HL-60/S4 treated with phorbol 12-myristate 13-acetate at 8.2 ng/mL for 4 days and 3 days (cell line): ENCODE measurements around the gene PIGU.

ENCODE experiments used
- in situ Hi-C: fragments of 300-500 bp; cut with MboI; formaldehyde crosslinking; loops from 2 replicates; pipeline ENCODE4 v1.15.0; 2022; ENCODE audit warnings: low sequenced_read_pairs

PIGU gene

GRCh38 chr20:34560141-34560523 is 116.8 kb downstream of the PIGU start:
- in situ Hi-C loops = no loop called here

- in situ Hi-C loops = no loop called here
Measured at GRCh38 chr20:34559311-34560140, 117.4 kb downstream of the PIGU start.

GRCh38 chr20:34558320-34559218 is 118.3 kb downstream of the PIGU start, which contains the start of gene MAP1LC3A:
Gene MAP1LC3A, plus strand, starts transcription at chr20:34558718. Its CDS starts 151 bp downstream, at chr20:34558869.
- in situ Hi-C loops = no loop called here

GRCh38 chr20:34557936-34558319 is 119.0 kb downstream of the PIGU start:
- in situ Hi-C loops = no loop called here

- in situ Hi-C loops = no loop called here
Measured at GRCh38 chr20:34553366-34553867, 123.5 kb downstream of the PIGU start.

GRCh38 chr20:34552569-34552968 is 124.3 kb downstream of the PIGU start:
- in situ Hi-C loops = no loop called here

- in situ Hi-C loops = no loop called here
Measured at GRCh38 chr20:34549929-34550305, 127.0 kb downstream of the PIGU start.

- in situ Hi-C loops = no loop called here
Measured at GRCh38 chr20:34549291-34549928, 127.5 kb downstream of the PIGU start.

GRCh38 chr20:34547844-34548613 is 128.9 kb downstream of the PIGU start:
- in situ Hi-C loops = no loop called here

- in situ Hi-C loops = no loop called here
Measured at GRCh38 chr20:34546751-34547181, 130.1 kb downstream of the PIGU start.

GRCh38 chr20:34544109-34544796 is 132.6 kb downstream of the PIGU start:
- in situ Hi-C loops = no loop called here

GRCh38 chr20:34543463-34544056 is 133.3 kb downstream of the PIGU start:
- in situ Hi-C loops = no loop called here

- in situ Hi-C loops = no loop called here
Measured at GRCh38 chr20:34542439-34542838, 134.5 kb downstream of the PIGU start.

GRCh38 chr20:34541917-34542316 is 135.0 kb downstream of the PIGU start:
- in situ Hi-C loops = no loop called here

GRCh38 chr20:34541264-34541901 is 135.5 kb downstream of the PIGU start:
- in situ Hi-C loops = no loop called here

GRCh38 chr20:34540596-34541263 is 136.2 kb downstream of the PIGU start:
- in situ Hi-C loops = no loop called here

GRCh38 chr20:34539756-34540155 is 137.1 kb downstream of the PIGU start:
- in situ Hi-C loops = no loop called here

- in situ Hi-C loops = no loop called here
Measured at GRCh38 chr20:34538671-34539123, 138.2 kb downstream of the PIGU start.
